H1 (cell line): ENCODE results near the gene SLC52A3. TPM values are rescaled to one million over a fixed set of nuclear protein-coding genes. Genes with fewer than 3 reads are reported as not detected.

Experiments
- CTCF ChIA-PET: fragments of 300-600 bp; sonication (Branson Sonifier 250); formaldehyde crosslinking; loops from one replicate; lab custom pipeline; 2021; ENCODE audit not compliant: partially characterized antibody; lab: Charles Lee
- POLR2A ChIA-PET: fragments of 300-600 bp; sonication (Branson Sonifier 250); formaldehyde crosslinking; loops from one replicate; lab custom pipeline; 2021; ENCODE audit warnings: inconsistent platforms; ENCODE audit not compliant: partially characterized antibody; lab: Charles Lee
- DNase-seq, 2 experiments: peaks; one replicate each; pipeline versions ENCODE4 v3.0.0 to v3.0.0-alpha.2; 2010 to 2022; ENCODE audit warnings: low spot score in 2 of 2, low read depth in 1 of 2, mixed read lengths in 1 of 2
- FAIRE-seq: peaks from 2 replicates; lab custom pipeline; 2011; peaks lifted over from hg19 to GRCh38; lab: Jason Lieb, UNC
- H2AFZ ChIP-seq: 2 replicates; pipeline ENCODE4 v1.8.1; 2012; ENCODE audit warnings: low read length, inconsistent platforms
- H2AK5ac ChIP-seq: 2 replicates; pipeline ENCODE4 v1.6.1; 2013; ENCODE audit warnings: low read depth, low read length
- H2BK120ac ChIP-seq: replicated peaks from 2 replicates; pipeline ENCODE3; 2013; ENCODE audit warnings: low read depth, low read length, inconsistent platforms
- H2BK12ac ChIP-seq: 2 replicates; pipeline ENCODE4 v1.6.1; 2013; ENCODE audit warnings: low read depth, low read length
- H2BK15ac ChIP-seq: 2 replicates; pipeline ENCODE4 v1.6.1; 2013; ENCODE audit warnings: low read length
- H2BK20ac ChIP-seq: 2 replicates; pipeline ENCODE4 v1.6.1; 2013; ENCODE audit warnings: low read length
- H2BK5ac ChIP-seq: 2 replicates; pipeline ENCODE4 v1.6.1; 2013; ENCODE audit warnings: low read depth, low read length
- H3K14ac ChIP-seq: 2 replicates; pipeline ENCODE4 v1.6.1; 2013; ENCODE audit warnings: inconsistent platforms; ENCODE audit not compliant: insufficient read length
- H3K18ac ChIP-seq: 2 replicates; pipeline ENCODE4 v1.6.1; 2013; ENCODE audit warnings: low read length; ENCODE audit errors: extremely low read depth
- H3K23ac ChIP-seq: 2 replicates; pipeline ENCODE4 v1.6.1; 2013; ENCODE audit warnings: inconsistent platforms; ENCODE audit not compliant: insufficient read length
- H3K23me2 ChIP-seq: 2 replicates; pipeline ENCODE4 v1.6.1; 2013; ENCODE audit warnings: low read depth, low read length
- H3K27ac ChIP-seq: 2 replicates; pipeline ENCODE4 v1.6.1; 2011; ENCODE audit warnings: low read depth, low read length, inconsistent platforms
- H3K27me3 ChIP-seq, 4 experiments: replicated peaks in 1 of 4; 1 replicate in 1 of 4; 2 replicates in 3 of 4; pipeline versions ENCODE4 v1.6.1 to v1.8.1; 2011 to 2013; ENCODE audit warnings: low read length in 3 of 4, mild to moderate bottlenecking in 3 of 4, inconsistent platforms in 2 of 4, mixed read lengths in 2 of 4, moderate library complexity in 1 of 4; ENCODE audit not compliant: control insufficient read depth in 3 of 4, insufficient read depth in 3 of 4; ENCODE audit errors: extremely low read depth in 1 of 4
- H3K36me3 ChIP-seq, 4 experiments: 2 replicates each; pipeline versions ENCODE4 v1.6.1 to v1.8.1; 2011 to 2013; ENCODE audit warnings: mild to moderate bottlenecking in 4 of 4, low read length in 3 of 4, moderate library complexity in 2 of 4, control low read depth in 1 of 4, inconsistent platforms in 1 of 4; ENCODE audit not compliant: insufficient read depth in 4 of 4, control insufficient read depth in 2 of 4
- H3K4ac ChIP-seq: replicated peaks from 2 replicates; pipeline ENCODE3; 2013; ENCODE audit warnings: low read length, low read depth, mixed read lengths, inconsistent platforms; ENCODE audit not compliant: insufficient read length
- H3K4me1 ChIP-seq, 4 experiments: replicated peaks in 1 of 4; 1 replicate in 1 of 4; 2 replicates in 3 of 4; pipeline versions ENCODE4 v1.6.1 to v1.8.1; 2011 to 2013; ENCODE audit warnings: low read length in 3 of 4, inconsistent platforms in 2 of 4, mixed read lengths in 1 of 4; ENCODE audit not compliant: insufficient read depth in 4 of 4, control insufficient read depth in 3 of 4
- H3K4me2 ChIP-seq, 2 experiments: 2 replicates each; pipeline versions ENCODE4 v1.6.1 to v1.8.1; 2011 to 2013; ENCODE audit warnings: low read depth in 2 of 2, low read length in 2 of 2, control low read depth in 1 of 2, inconsistent platforms in 1 of 2, mild to moderate bottlenecking in 1 of 2; ENCODE audit not compliant: insufficient read depth in 1 of 2
- H3K4me3 ChIP-seq, 4 experiments: fragments of 200-600, 300-600 bp in 1 of 4; sonication (generic), shearing (Covaris generic), sonication (Bioruptor Twin) in 1 of 4; 2 replicates each; pipeline versions ENCODE4 v1.5.1 to v1.8.1; 2011 to 2016; ENCODE audit warnings: low read length in 4 of 4, low read depth in 3 of 4, control low read depth in 2 of 4, inconsistent platforms in 2 of 4, mild to moderate bottlenecking in 2 of 4, mixed read lengths in 1 of 4, moderate library complexity in 1 of 4; ENCODE audit not compliant: insufficient read depth in 2 of 4; ENCODE audit errors: extremely low read depth in 1 of 4
- H3K56ac ChIP-seq: replicated peaks from 2 replicates; pipeline ENCODE3; 2013; ENCODE audit warnings: low read depth, mild to moderate bottlenecking, mixed read lengths, low read length, inconsistent platforms; ENCODE audit not compliant: insufficient read length
- H3K79me1 ChIP-seq: 2 replicates; pipeline ENCODE4 v1.6.1; 2013; ENCODE audit warnings: low read depth, low read length, control low read depth
- H3K79me2 ChIP-seq, 2 experiments: 2 replicates each; pipeline versions ENCODE4 v1.6.1 to v1.8.1; 2012 to 2013; ENCODE audit warnings: low read length in 2 of 2, mild to moderate bottlenecking in 2 of 2, inconsistent platforms in 1 of 2; ENCODE audit not compliant: insufficient read depth in 2 of 2, control insufficient read depth in 1 of 2
- H3K9ac ChIP-seq, 4 experiments: replicated peaks in 1 of 4; 1 replicate in 1 of 4; 2 replicates in 3 of 4; pipeline versions ENCODE4 v1.6.1 to v1.8.1; 2011 to 2013; ENCODE audit warnings: low read depth in 3 of 4, low read length in 3 of 4, control low read depth in 2 of 4, mild to moderate bottlenecking in 2 of 4, moderate library complexity in 2 of 4, inconsistent platforms in 1 of 4; ENCODE audit errors: extremely low read depth in 1 of 4
- H3K9me3 ChIP-seq, 2 experiments: 2 replicates each; pipeline versions ENCODE4 v1.6.1 to v1.8.1; 2012 to 2013; ENCODE audit warnings: mild to moderate bottlenecking in 2 of 2, moderate library complexity in 2 of 2, control low read depth in 1 of 2, inconsistent platforms in 1 of 2, low read depth in 1 of 2, low read length in 1 of 2, mixed read lengths in 1 of 2; ENCODE audit not compliant: insufficient read depth in 2 of 2
- H4K20me1 ChIP-seq, 2 experiments: replicated peaks in 1 of 2; 2 replicates each; pipeline versions ENCODE3 to v1.8.1; 2011 to 2013; ENCODE audit warnings: inconsistent platforms in 2 of 2, low read length in 2 of 2, mild to moderate bottlenecking in 1 of 2; ENCODE audit not compliant: insufficient read depth in 2 of 2, control insufficient read depth in 1 of 2
- H4K5ac ChIP-seq: 2 replicates; pipeline ENCODE4 v1.6.1; 2013; ENCODE audit warnings: low read length, low read depth, mixed read lengths, inconsistent platforms; ENCODE audit not compliant: insufficient read length
- H4K8ac ChIP-seq: 2 replicates; pipeline ENCODE4 v1.8.0; 2013; ENCODE audit warnings: mild to moderate bottlenecking, moderate library complexity, low read length, inconsistent platforms; ENCODE audit not compliant: insufficient read depth; ENCODE audit errors: extremely low read depth
- H4K91ac ChIP-seq: replicated peaks from 2 replicates; pipeline ENCODE3; 2013; ENCODE audit warnings: low read length, mixed read lengths, inconsistent platforms; ENCODE audit not compliant: insufficient read length
- CREB1 ChIP-seq: IDR thresholded peaks from 2 replicates; pipeline ENCODE4 v1.6.1; 2012; ENCODE audit warnings: inconsistent platforms
- CTCF ChIP-seq, 3 experiments: IDR thresholded peaks; 1 replicate in 2 of 3; 2 replicates in 1 of 3; pipeline versions ENCODE4 v1.5.1 to v1.6.1; 2011; ENCODE audit warnings: low read length in 3 of 3, mild to moderate bottlenecking in 3 of 3, inconsistent platforms in 2 of 3, low read depth in 1 of 3, moderate library complexity in 1 of 3; ENCODE audit not compliant: insufficient read depth in 1 of 3; ENCODE audit errors: control extremely low read depth in 1 of 3
- FOSL1 ChIP-seq: IDR thresholded peaks from 2 replicates; pipeline ENCODE4 v1.6.1; 2011; ENCODE audit warnings: mild to moderate bottlenecking, low read depth, low read length, moderate library complexity; ENCODE audit not compliant: insufficient read depth
- HDAC2 ChIP-seq, 2 experiments: fragments of 300-600 bp in 1 of 2; sonication (generic) in 1 of 2; IDR thresholded peaks; 2 replicates each; pipeline ENCODE4 v1.6.1; 2011 to 2012; ENCODE audit warnings: low read depth in 2 of 2, low read length in 2 of 2, mild to moderate bottlenecking in 2 of 2, moderate library complexity in 2 of 2, borderline replicate concordance in 1 of 2, inconsistent platforms in 1 of 2
- KDM4A ChIP-seq: IDR thresholded peaks from one replicate; pipeline ENCODE4 v1.7.1; 2012; ENCODE audit warnings: low read depth, mild to moderate bottlenecking, moderate library complexity, low read length, inconsistent platforms; ENCODE audit not compliant: severe bottlenecking
- MAX ChIP-seq: IDR thresholded peaks from 2 replicates; pipeline ENCODE4 v1.6.1; 2012; ENCODE audit warnings: inconsistent platforms
- RAD21 ChIP-seq, 2 experiments: IDR thresholded peaks in 1 of 2; conservative IDR thresholded peaks in 1 of 2; 2 replicates each; pipeline ENCODE4 v1.6.1; 2011; ENCODE audit warnings: low read depth in 2 of 2, low read length in 2 of 2, improper control_type of control experiment in 1 of 2, inconsistent platforms in 1 of 2, mild to moderate bottlenecking in 1 of 2, moderate library complexity in 1 of 2
- TBP ChIP-seq: IDR thresholded peaks from 2 replicates; pipeline ENCODE4 v1.6.1; 2011; ENCODE audit warnings: low read depth, low read length, improper control_type of control experiment
- WGBS, 2 experiments: shearing (Covaris generic) in 1 of 2; methylation state at CpG; one replicate each; pipeline versions ENCODE4 v1.1.6 to v1.1.7; 2013 to 2015; ENCODE audit warnings: low lambda C conversion rate in 2 of 2, mixed read lengths in 2 of 2, inconsistent platforms in 1 of 2, low coverage in 1 of 2, missing lambda C conversion rate in 1 of 2; ENCODE audit not compliant: insufficient replicate concordance in 2 of 2, insufficient coverage in 1 of 2, insufficient read length in 1 of 2; ENCODE audit errors: extremely low coverage in 1 of 2, missing lambda C conversion rate in 1 of 2; 5-methylcytosine and 5-hydroxymethylcytosine counted together
- polyA plus RNA-seq, 7 experiments: library from polyadenylated mRNA; depleted of rRNA in 3 of 7; stranded (reverse) in 5 of 7; unstranded in 2 of 7; fragments of >200 nt in 5 of 7; fragments of 200-250 nt in 2 of 7; gene quantifications; 1 replicate in 5 of 7; 2 replicates in 1 of 7; 4 replicates in 1 of 7; pipeline versions ENCODE4 v1.2.1 to v1.2.3, GENCODE V29; 2011 to 2013; ENCODE audit warnings: missing spikeins in 2 of 7, mixed read lengths in 2 of 7
- total RNA-seq: library from RNA; stranded (reverse); fragmentation: NEBNext Ultra II Directional; extraction: Animal tissue kit (Norgen Biotek cat#: 25700); gene quantifications from 2 replicates; pipeline ENCODE4 v1.2.1, GENCODE V29; 2021

SLC52A3 gene
- total and polyA plus RNA-seq, 2 of the 8 experiments (the other 6 are each of a cell fraction or from before 2014, with no cell fraction given), result 2.3 to 4.2 TPM

- peak; percentile 59 to 94 for DNase-seq
- CTCF ChIA-PET, result interaction anchor here (0.6 to 1.9 kb wide), 25 partner anchors 8 to 521 kb away, joined by 3 to 13 read pairs (median 3); partner anchors contain the start of gene SLC52A3
- Histone ChIP-seq H2BK20ac (no peak overlapping the region), H4K8ac (peak overlapping the region; percentile 69), H3K27ac (no peak overlapping the region), H3K36me3 (no peaks in the 10 kb centered on the region), H3K4me3 (peak overlapping the region in 2 of 4 experiments; percentile 26 to 42; a peak in 5 of 8 replicates), H3K23ac (no peak overlapping the region), H3K4me2 (peak overlapping the region; percentile 7 to 65; a peak in 3 of 4 replicates), H4K91ac (no peak overlapping the region), H2BK120ac (no peak overlapping the region), H3K9me3 (no peaks in the 10 kb centered on the region), H3K4ac (no peak overlapping the region), H3K23me2 (no peaks in the 10 kb centered on the region), H2AFZ (peak overlapping the region; percentile 65; the same call in 1 of the 2 replicates), H3K56ac (no peak overlapping the region), H2BK5ac (no peak overlapping the region), H3K18ac (0 out of 2 replicates have a peak overlapping the region, but pooled peaks have one; percentile 66), H3K4me1 (peaks cover 0 to 3% (median under 1%) of the 10 kb centered on the region in 4 experiments; a peak in 2 of 7 replicates), H3K14ac (no peak overlapping the region), H2BK15ac (no peak overlapping the region), H3K79me1 (no peaks in the 10 kb centered on the region), H3K79me2 (no peaks in the 10 kb centered on the region), H3K9ac (no peak overlapping the region), H2AK5ac (no peak overlapping the region), H3K27me3 (peaks cover 2 to 9% (median 8%) of the 10 kb centered on the region in 4 experiments; a peak in 6 of 7 replicates), H2BK12ac (no peak overlapping the region), H4K20me1 (no peaks in the 10 kb centered on the region), H4K5ac (no peak overlapping the region)
- TF ChIP-seq CREB1 (peak; percentile 82), RAD21 (IDR thresholded peaks at IDR 0.05 in 1 of 2, conservative IDR thresholded peaks at IDR 0.05 in 1 of 2; ENCODE audit: low read depth in 2 of 2, low read length in 2 of 2) (peak; percentile 32 to 51; a peak in 3 of 4 replicates), CTCF (IDR thresholded peaks at IDR 0.05; ENCODE audit: control extremely low read depth in 1 of 3, insufficient read depth in 1 of 3, low read depth in 1 of 3, low read length in 3 of 3) (peak; percentile 77 to 100 (median 98)), HDAC2 (IDR thresholded peaks at IDR 0.05; ENCODE audit: borderline replicate concordance in 1 of 2, low read depth in 2 of 2, low read length in 2 of 2) (peak in 1 of 2 experiments; percentile 49; a peak in 1 of 4 replicates), KDM4A (peak; percentile 53), FOSL1 (no peak), MAX (peak; percentile 76), TBP (no peak)
- FAIRE-seq, result no peak
- WGBS, 2 experiments, result 17% methylated on average over 37 of the region's 44 CpGs; no CpG with 5 or more reads in 1 of the 2 experiments
- POLR2A ChIA-PET, result no interaction called here
Observed at GRCh38 chr20:760751-761417, 7.4 kb downstream of the SLC52A3 start.
